Thyroid gland (tissue), 4 donors: ENCODE data around the gene SMYD2.

Experiments used
- CTCF ChIP-seq, 6 experiments: fragments of 200-600 bp in 3 of 6; fragments of 450-650 bp in 3 of 6; sonication (generic) in 3 of 6; IDR thresholded peaks; one replicate each; pipeline ENCODE4 v1.5.1; 2016 to 2019; ENCODE audit warnings: antibody characterized with exemption in 6 of 6, mild to moderate bottlenecking in 2 of 6, inconsistent platforms in 1 of 6, moderate library complexity in 1 of 6
- POLR2A ChIP-seq, 2 donors: fragments of 450-650 bp; IDR thresholded peaks; one replicate each; pipeline ENCODE4 v1.6.1; 2017; ENCODE audit warnings: antibody characterized with exemption in 2 of 2, mild to moderate bottlenecking in 2 of 2, moderate library complexity in 1 of 2

DNA sequence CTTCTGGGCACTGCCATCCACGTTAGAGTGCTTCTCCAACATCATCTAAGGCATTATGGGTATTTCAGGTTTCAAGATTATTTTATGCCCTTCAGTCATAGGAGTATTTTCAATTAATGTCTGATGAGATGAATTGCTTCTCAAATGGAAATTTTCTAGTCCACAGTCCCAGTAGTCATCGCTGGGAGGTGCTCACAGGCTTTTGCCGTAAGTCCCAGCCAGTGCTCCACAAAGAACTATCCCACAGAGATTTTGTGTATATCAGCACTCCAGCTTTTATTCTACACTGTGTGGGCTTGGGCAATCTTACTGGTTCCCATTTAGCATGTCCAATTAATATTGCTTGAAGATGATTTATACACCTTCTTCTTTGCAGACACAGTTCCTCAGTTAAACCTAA, 61.0 kb downstream of the SMYD2 start:
- TF ChIP-seq CTCF (IDR thresholded peaks at IDR 0.05) (no peak), POLR2A (IDR thresholded peaks at IDR 0.05) (no peak)
